AG09309 (cell line): Measurements from ENCODE around the gene EXOC4.

Source experiments
- DNase-seq: peaks from one replicate; pipeline ENCODE4 v3.0.0-alpha.2; 2010; ENCODE audit warnings: low read depth
- H3K4me3 ChIP-seq: 2 replicates; pipeline ENCODE4 v1.5.1; 2011; ENCODE audit warnings: mild to moderate bottlenecking, low read depth, low read length, moderate library complexity; ENCODE audit not compliant: control insufficient read depth
- CTCF ChIP-seq: IDR thresholded peaks from 2 replicates; pipeline ENCODE4 v1.5.1; 2011; ENCODE audit warnings: mild to moderate bottlenecking, low read depth, low read length, inconsistent platforms; ENCODE audit not compliant: insufficient read depth, control insufficient read depth; ENCODE audit errors: missing control alignments

The EXOC4 gene

GRCh38 chr7:133675510-133676218 is 422.8 kb downstream of the EXOC4 start:
- no peak overlapping the region for H3K4me3 ChIP-seq
- TF ChIP-seq CTCF, result no peak
- DNase-seq, result no peak

- H3K4me3 ChIP-seq, result no peak overlapping the region
- DNase-seq, result peak; percentile 4
- no peak for TF ChIP-seq CTCF
These were observed 424.0 kb downstream of the EXOC4 start for GRCh38 chr7:133676805-133677370.

- no peak for DNase-seq
- no peak for TF ChIP-seq CTCF
- H3K4me3 ChIP-seq, result no peak overlapping the region
These were observed 425.4 kb downstream of the EXOC4 start for GRCh38 chr7:133678137-133678814.

GRCh38 chr7:133679977-133680376 is 427.1 kb downstream of the EXOC4 start:
- H3K4me3 ChIP-seq, result no peak overlapping the region
- DNase-seq, result no peak
- no peak for TF ChIP-seq CTCF

- H3K4me3 ChIP-seq, result no peak overlapping the region
- no peak for TF ChIP-seq CTCF
- no peak for DNase-seq
These were observed 428.7 kb downstream of the EXOC4 start for GRCh38 chr7:133681529-133681928.

GRCh38 chr7:133682364-133683181 is 429.7 kb downstream of the EXOC4 start:
- DNase-seq, result no peak
- TF ChIP-seq CTCF, result no peak

More at GRCh38 chr7:133682364-133683181, 429.7 kb downstream of the EXOC4 start:
- no peak overlapping the region for H3K4me3 ChIP-seq
